ENCODE data around the gene TFPI.

GRCh38 chr2:187442778-187443177 is 111.5 kb downstream of the TFPI start:
- TF ChIP-seq CTCF (conservative IDR thresholded peaks at IDR 0.05 in 1 of 2, IDR thresholded peaks at IDR 0.05 in 1 of 2; ENCODE audit: extremely low read depth in 1 of 2, insufficient read depth in 1 of 2, low read depth in 1 of 2, low read length in 2 of 2), result no peak
- no peak for TF ChIP-seq EZH2 (IDR thresholded peaks at IDR 0.05; ENCODE audit: borderline replicate concordance, low read length)

All from mammary epithelial cell (primary cell).